H1 (cell line): ENCODE measurements around the gene TECRL. TPM values are rescaled to one million over a fixed set of nuclear protein-coding genes. Genes with fewer than 3 reads are reported as not detected.

Experiments
- CTCF ChIA-PET: fragments of 300-600 bp; sonication (Branson Sonifier 250); formaldehyde crosslinking; loops from one replicate; lab custom pipeline; 2021; ENCODE audit not compliant: partially characterized antibody; lab: Charles Lee
- POLR2A ChIA-PET: fragments of 300-600 bp; sonication (Branson Sonifier 250); formaldehyde crosslinking; loops from one replicate; lab custom pipeline; 2021; ENCODE audit warnings: inconsistent platforms; ENCODE audit not compliant: partially characterized antibody; lab: Charles Lee
- DNase-seq, 2 experiments: peaks; one replicate each; pipeline versions ENCODE4 v3.0.0 to v3.0.0-alpha.2; 2010 to 2022; ENCODE audit warnings: low spot score in 2 of 2, low read depth in 1 of 2, mixed read lengths in 1 of 2
- FAIRE-seq: peaks from 2 replicates; lab custom pipeline; 2011; peaks lifted over from hg19 to GRCh38; lab: Jason Lieb, UNC
- H2AFZ ChIP-seq: 2 replicates; pipeline ENCODE4 v1.8.1; 2012; ENCODE audit warnings: low read length, inconsistent platforms
- H2AK5ac ChIP-seq: 2 replicates; pipeline ENCODE4 v1.6.1; 2013; ENCODE audit warnings: low read depth, low read length
- H2BK120ac ChIP-seq: replicated peaks from 2 replicates; pipeline ENCODE3; 2013; ENCODE audit warnings: low read depth, low read length, inconsistent platforms
- H2BK12ac ChIP-seq: 2 replicates; pipeline ENCODE4 v1.6.1; 2013; ENCODE audit warnings: low read depth, low read length
- H2BK15ac ChIP-seq: 2 replicates; pipeline ENCODE4 v1.6.1; 2013; ENCODE audit warnings: low read length
- H2BK20ac ChIP-seq: 2 replicates; pipeline ENCODE4 v1.6.1; 2013; ENCODE audit warnings: low read length
- H2BK5ac ChIP-seq: 2 replicates; pipeline ENCODE4 v1.6.1; 2013; ENCODE audit warnings: low read depth, low read length
- H3K14ac ChIP-seq: 2 replicates; pipeline ENCODE4 v1.6.1; 2013; ENCODE audit warnings: inconsistent platforms; ENCODE audit not compliant: insufficient read length
- H3K18ac ChIP-seq: 2 replicates; pipeline ENCODE4 v1.6.1; 2013; ENCODE audit warnings: low read length; ENCODE audit errors: extremely low read depth
- H3K23ac ChIP-seq: 2 replicates; pipeline ENCODE4 v1.6.1; 2013; ENCODE audit warnings: inconsistent platforms; ENCODE audit not compliant: insufficient read length
- H3K23me2 ChIP-seq: 2 replicates; pipeline ENCODE4 v1.6.1; 2013; ENCODE audit warnings: low read depth, low read length
- H3K27ac ChIP-seq: 2 replicates; pipeline ENCODE4 v1.6.1; 2011; ENCODE audit warnings: low read depth, low read length, inconsistent platforms
- H3K27me3 ChIP-seq, 4 experiments: replicated peaks in 1 of 4; 1 replicate in 1 of 4; 2 replicates in 3 of 4; pipeline versions ENCODE4 v1.6.1 to v1.8.1; 2011 to 2013; ENCODE audit warnings: low read length in 3 of 4, mild to moderate bottlenecking in 3 of 4, inconsistent platforms in 2 of 4, mixed read lengths in 2 of 4, moderate library complexity in 1 of 4; ENCODE audit not compliant: control insufficient read depth in 3 of 4, insufficient read depth in 3 of 4; ENCODE audit errors: extremely low read depth in 1 of 4
- H3K36me3 ChIP-seq, 4 experiments: 2 replicates each; pipeline versions ENCODE4 v1.6.1 to v1.8.1; 2011 to 2013; ENCODE audit warnings: mild to moderate bottlenecking in 4 of 4, low read length in 3 of 4, moderate library complexity in 2 of 4, control low read depth in 1 of 4, inconsistent platforms in 1 of 4; ENCODE audit not compliant: insufficient read depth in 4 of 4, control insufficient read depth in 2 of 4
- H3K4ac ChIP-seq: replicated peaks from 2 replicates; pipeline ENCODE3; 2013; ENCODE audit warnings: low read length, low read depth, mixed read lengths, inconsistent platforms; ENCODE audit not compliant: insufficient read length
- H3K4me1 ChIP-seq, 4 experiments: replicated peaks in 1 of 4; 1 replicate in 1 of 4; 2 replicates in 3 of 4; pipeline versions ENCODE4 v1.6.1 to v1.8.1; 2011 to 2013; ENCODE audit warnings: low read length in 3 of 4, inconsistent platforms in 2 of 4, mixed read lengths in 1 of 4; ENCODE audit not compliant: insufficient read depth in 4 of 4, control insufficient read depth in 3 of 4
- H3K4me2 ChIP-seq, 2 experiments: 2 replicates each; pipeline versions ENCODE4 v1.6.1 to v1.8.1; 2011 to 2013; ENCODE audit warnings: low read depth in 2 of 2, low read length in 2 of 2, control low read depth in 1 of 2, inconsistent platforms in 1 of 2, mild to moderate bottlenecking in 1 of 2; ENCODE audit not compliant: insufficient read depth in 1 of 2
- H3K4me3 ChIP-seq, 4 experiments: fragments of 200-600, 300-600 bp in 1 of 4; sonication (generic), shearing (Covaris generic), sonication (Bioruptor Twin) in 1 of 4; 2 replicates each; pipeline versions ENCODE4 v1.5.1 to v1.8.1; 2011 to 2016; ENCODE audit warnings: low read length in 4 of 4, low read depth in 3 of 4, control low read depth in 2 of 4, inconsistent platforms in 2 of 4, mild to moderate bottlenecking in 2 of 4, mixed read lengths in 1 of 4, moderate library complexity in 1 of 4; ENCODE audit not compliant: insufficient read depth in 2 of 4; ENCODE audit errors: extremely low read depth in 1 of 4
- H3K56ac ChIP-seq: replicated peaks from 2 replicates; pipeline ENCODE3; 2013; ENCODE audit warnings: low read depth, mild to moderate bottlenecking, mixed read lengths, low read length, inconsistent platforms; ENCODE audit not compliant: insufficient read length
- H3K79me1 ChIP-seq: 2 replicates; pipeline ENCODE4 v1.6.1; 2013; ENCODE audit warnings: low read depth, low read length, control low read depth
- H3K79me2 ChIP-seq, 2 experiments: 2 replicates each; pipeline versions ENCODE4 v1.6.1 to v1.8.1; 2012 to 2013; ENCODE audit warnings: low read length in 2 of 2, mild to moderate bottlenecking in 2 of 2, inconsistent platforms in 1 of 2; ENCODE audit not compliant: insufficient read depth in 2 of 2, control insufficient read depth in 1 of 2
- H3K9ac ChIP-seq, 4 experiments: replicated peaks in 1 of 4; 1 replicate in 1 of 4; 2 replicates in 3 of 4; pipeline versions ENCODE4 v1.6.1 to v1.8.1; 2011 to 2013; ENCODE audit warnings: low read depth in 3 of 4, low read length in 3 of 4, control low read depth in 2 of 4, mild to moderate bottlenecking in 2 of 4, moderate library complexity in 2 of 4, inconsistent platforms in 1 of 4; ENCODE audit errors: extremely low read depth in 1 of 4
- H3K9me3 ChIP-seq, 2 experiments: 2 replicates each; pipeline versions ENCODE4 v1.6.1 to v1.8.1; 2012 to 2013; ENCODE audit warnings: mild to moderate bottlenecking in 2 of 2, moderate library complexity in 2 of 2, control low read depth in 1 of 2, inconsistent platforms in 1 of 2, low read depth in 1 of 2, low read length in 1 of 2, mixed read lengths in 1 of 2; ENCODE audit not compliant: insufficient read depth in 2 of 2
- H4K20me1 ChIP-seq, 2 experiments: replicated peaks in 1 of 2; 2 replicates each; pipeline versions ENCODE3 to v1.8.1; 2011 to 2013; ENCODE audit warnings: inconsistent platforms in 2 of 2, low read length in 2 of 2, mild to moderate bottlenecking in 1 of 2; ENCODE audit not compliant: insufficient read depth in 2 of 2, control insufficient read depth in 1 of 2
- H4K5ac ChIP-seq: 2 replicates; pipeline ENCODE4 v1.6.1; 2013; ENCODE audit warnings: low read length, low read depth, mixed read lengths, inconsistent platforms; ENCODE audit not compliant: insufficient read length
- H4K8ac ChIP-seq: 2 replicates; pipeline ENCODE4 v1.8.0; 2013; ENCODE audit warnings: mild to moderate bottlenecking, moderate library complexity, low read length, inconsistent platforms; ENCODE audit not compliant: insufficient read depth; ENCODE audit errors: extremely low read depth
- H4K91ac ChIP-seq: replicated peaks from 2 replicates; pipeline ENCODE3; 2013; ENCODE audit warnings: low read length, mixed read lengths, inconsistent platforms; ENCODE audit not compliant: insufficient read length
- BACH1 ChIP-seq: IDR thresholded peaks from 2 replicates; pipeline ENCODE4 v1.6.1; 2012; ENCODE audit warnings: low read length, improper control_type of control experiment
- BRCA1 ChIP-seq: IDR thresholded peaks from 2 replicates; pipeline ENCODE4 v1.6.1; 2012; ENCODE audit warnings: low read depth, low read length, improper control_type of control experiment
- CBX8 ChIP-seq: fragments of 300-800, 300-1000 bp; sonication (generic); IDR thresholded peaks from 2 replicates; pipeline ENCODE4 v1.7.1; 2016; ENCODE audit warnings: low read depth, low read length, borderline replicate concordance
- CEBPB ChIP-seq: IDR thresholded peaks from 2 replicates; pipeline ENCODE4 v1.6.1; 2012; ENCODE audit warnings: low read depth, low read length
- CHD2 ChIP-seq: IDR thresholded peaks from 2 replicates; pipeline ENCODE4 v1.6.1; 2012; ENCODE audit warnings: low read length, improper control_type of control experiment
- JUN ChIP-seq: IDR thresholded peaks from 2 replicates; pipeline ENCODE4 v1.6.1; 2011; ENCODE audit warnings: low read depth, mild to moderate bottlenecking, improper control_type of control experiment, low read length
- JUND ChIP-seq: IDR thresholded peaks from 2 replicates; pipeline ENCODE4 v1.6.1; 2011; ENCODE audit warnings: mild to moderate bottlenecking, improper control_type of control experiment, low read length
- MAFK ChIP-seq: IDR thresholded peaks from 2 replicates; pipeline ENCODE4 v1.6.1; 2012; ENCODE audit warnings: low read depth, mild to moderate bottlenecking, improper control_type of control experiment, low read length
- POLR2A ChIP-seq, 2 experiments: IDR thresholded peaks; 1 replicate in 1 of 2; 2 replicates in 1 of 2; pipeline ENCODE4 v1.6.1; 2011; ENCODE audit warnings: low read depth in 2 of 2, low read length in 2 of 2, mild to moderate bottlenecking in 2 of 2; ENCODE audit errors: control extremely low read depth in 1 of 2
- POLR2AphosphoS5 ChIP-seq: IDR thresholded peaks from 2 replicates; pipeline ENCODE4 v1.6.1; 2011; ENCODE audit warnings: low read depth, low read length
- TAF1 ChIP-seq: IDR thresholded peaks from 2 replicates; pipeline ENCODE4 v1.6.1; 2011; ENCODE audit warnings: mild to moderate bottlenecking, low read depth, low read length
- TAF7 ChIP-seq: optimal IDR thresholded peaks from 2 replicates; pipeline ENCODE3; 2011; ENCODE audit warnings: low read depth, mild to moderate bottlenecking, inconsistent platforms, low read length, moderate library complexity, borderline replicate concordance
- TEAD4 ChIP-seq: IDR thresholded peaks from 2 replicates; pipeline ENCODE4 v1.6.1; 2012; ENCODE audit warnings: low read depth, low read length, inconsistent platforms, mixed read lengths
- WGBS, 2 experiments: shearing (Covaris generic) in 1 of 2; methylation state at CpG; one replicate each; pipeline versions ENCODE4 v1.1.6 to v1.1.7; 2013 to 2015; ENCODE audit warnings: low lambda C conversion rate in 2 of 2, mixed read lengths in 2 of 2, inconsistent platforms in 1 of 2, low coverage in 1 of 2, missing lambda C conversion rate in 1 of 2; ENCODE audit not compliant: insufficient replicate concordance in 2 of 2, insufficient coverage in 1 of 2, insufficient read length in 1 of 2; ENCODE audit errors: extremely low coverage in 1 of 2, missing lambda C conversion rate in 1 of 2; 5-methylcytosine and 5-hydroxymethylcytosine counted together
- polyA plus RNA-seq, 7 experiments: library from polyadenylated mRNA; depleted of rRNA in 3 of 7; stranded (reverse) in 5 of 7; unstranded in 2 of 7; fragments of >200 nt in 5 of 7; fragments of 200-250 nt in 2 of 7; gene quantifications; 1 replicate in 5 of 7; 2 replicates in 1 of 7; 4 replicates in 1 of 7; pipeline versions ENCODE4 v1.2.1 to v1.2.3, GENCODE V29; 2011 to 2013; ENCODE audit warnings: missing spikeins in 2 of 7, mixed read lengths in 2 of 7
- total RNA-seq: library from RNA; stranded (reverse); fragmentation: NEBNext Ultra II Directional; extraction: Animal tissue kit (Norgen Biotek cat#: 25700); gene quantifications from 2 replicates; pipeline ENCODE4 v1.2.1, GENCODE V29; 2021
- TF ChIP-seq, protein P1 (sequence below): IDR thresholded peaks from 2 replicates; pipeline ENCODE4 v1.6.1; 2011; ENCODE audit warnings: low read depth, mild to moderate bottlenecking, low read length; ENCODE audit not compliant: insufficient read depth

The TECRL gene
- total and polyA plus RNA-seq, 2 of the 8 experiments (the other 6 are each of a cell fraction or from before 2014, with no cell fraction given) = not detected

DNA sequence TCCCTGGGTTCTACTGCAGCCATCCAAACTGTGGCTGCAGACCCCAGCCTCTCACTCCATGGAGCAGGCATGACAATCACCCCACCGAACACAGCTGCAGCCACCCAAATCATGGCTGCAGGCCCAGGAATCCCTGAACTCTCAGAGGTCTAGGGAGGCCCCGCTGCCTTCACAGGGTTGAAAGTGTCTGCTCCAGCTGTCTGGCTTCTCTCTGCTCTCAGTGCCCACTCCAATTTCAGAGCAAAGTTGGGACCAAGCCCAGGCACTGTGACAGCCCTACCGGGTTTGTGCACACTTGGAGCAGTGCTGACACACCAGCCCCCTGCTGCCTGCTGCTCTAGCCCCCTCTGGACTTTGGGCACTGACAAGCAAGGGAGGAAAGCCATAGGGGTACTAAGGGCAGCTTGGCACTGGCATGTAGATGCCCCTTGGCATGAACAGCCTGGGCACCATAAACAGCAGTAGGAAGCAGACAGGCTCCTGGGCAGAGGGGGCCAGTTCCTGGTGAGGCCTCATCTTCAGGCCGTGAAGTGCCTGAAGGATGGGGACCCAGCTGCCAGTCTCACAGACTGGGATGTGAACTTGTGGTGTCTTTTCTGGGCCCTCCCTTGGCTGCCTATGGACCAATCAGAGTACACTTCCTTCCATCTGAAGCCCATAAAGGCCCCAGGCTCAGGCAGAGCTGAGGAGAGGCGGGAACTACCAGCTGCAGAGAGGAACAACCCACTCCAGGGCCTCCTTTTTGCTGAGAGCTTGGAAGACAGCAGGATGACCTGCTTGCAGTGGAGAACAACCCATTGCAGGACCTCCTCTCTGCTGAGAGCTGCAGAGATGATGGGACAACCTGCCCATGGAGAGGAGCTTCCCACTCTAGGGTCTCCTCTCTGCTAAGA, 68.8 kb downstream of the TECRL start:
- Histone ChIP-seq H3K4me2 (no peak overlapping the region), H2BK12ac (no peak overlapping the region), H2BK20ac (no peak overlapping the region), H4K91ac (no peak overlapping the region), H2BK5ac (no peak overlapping the region), H3K27me3 (no peaks in the 10 kb centered on the region), H4K8ac (peak overlapping the region; percentile 51; the same call in 1 of the 2 replicates), H3K56ac (no peak overlapping the region), H4K20me1 (no peaks in the 10 kb centered on the region), H3K79me2 (no peaks in the 10 kb centered on the region), H3K23ac (no peak overlapping the region), H3K36me3 (no peaks in the 10 kb centered on the region), H3K14ac (no peak overlapping the region), H3K9me3 (no peaks in the 10 kb centered on the region), H4K5ac (no peak overlapping the region), H3K4me1 (no peaks in the 10 kb centered on the region), H3K23me2 (no peaks in the 10 kb centered on the region), H2BK15ac (no peak overlapping the region), H2AFZ (no peak overlapping the region), H3K4ac (no peak overlapping the region), H2AK5ac (no peak overlapping the region), H2BK120ac (no peak overlapping the region), H3K27ac (no peak overlapping the region), H3K18ac (no peak overlapping the region), H3K9ac (no peak overlapping the region), H3K79me1 (no peaks in the 10 kb centered on the region), H3K4me3 (no peak overlapping the region)
- CTCF ChIA-PET = interaction anchor here (0.8 to 2.4 kb wide), 5 partner anchors 10 to 25 kb away, joined by 3 to 6 read pairs (median 3); no protein-coding TSS in a partner anchor
- FAIRE-seq (no peak), DNase-seq (no peak)
- POLR2A ChIA-PET = no interaction called here
- WGBS, 2 experiments = 95% methylated on average over 5 of the region's 5 CpGs; no CpG with 5 or more reads in 1 of the 2 experiments
- TF ChIP-seq JUND (no peak), TAF7 (no peak), POLR2AphosphoS5 (no peak), BACH1 (no peak), JUN (no peak), MAFK (no peak), CHD2 (no peak), CBX8 (no peak), POLR2A (IDR thresholded peaks at IDR 0.05; ENCODE audit: control extremely low read depth in 1 of 2, low read depth in 2 of 2, low read length in 2 of 2) (no peak), TEAD4 (no peak), BRCA1 (no peak), TAF1 (no peak), CEBPB (no peak)
- TF ChIP-seq, protein P1, sequence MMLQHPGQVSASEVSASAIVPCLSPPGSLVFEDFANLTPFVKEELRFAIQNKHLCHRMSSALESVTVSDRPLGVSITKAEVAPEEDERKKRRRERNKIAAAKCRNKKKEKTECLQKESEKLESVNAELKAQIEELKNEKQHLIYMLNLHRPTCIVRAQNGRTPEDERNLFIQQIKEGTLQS = no peak
